Measurements from ENCODE around the gene LAMB1. TPM values are rescaled to one million over a fixed set of nuclear protein-coding genes. Genes with fewer than 3 reads are reported as not detected.

Gene LAMB1
- total RNA-seq, 1 experiment from 2014 or later = 32.0 TPM

GRCh38 chr7:107940951-107941350 lies 62.0 kb downstream of the LAMB1 start (continued):
- TF ChIP-seq, protein P1, sequence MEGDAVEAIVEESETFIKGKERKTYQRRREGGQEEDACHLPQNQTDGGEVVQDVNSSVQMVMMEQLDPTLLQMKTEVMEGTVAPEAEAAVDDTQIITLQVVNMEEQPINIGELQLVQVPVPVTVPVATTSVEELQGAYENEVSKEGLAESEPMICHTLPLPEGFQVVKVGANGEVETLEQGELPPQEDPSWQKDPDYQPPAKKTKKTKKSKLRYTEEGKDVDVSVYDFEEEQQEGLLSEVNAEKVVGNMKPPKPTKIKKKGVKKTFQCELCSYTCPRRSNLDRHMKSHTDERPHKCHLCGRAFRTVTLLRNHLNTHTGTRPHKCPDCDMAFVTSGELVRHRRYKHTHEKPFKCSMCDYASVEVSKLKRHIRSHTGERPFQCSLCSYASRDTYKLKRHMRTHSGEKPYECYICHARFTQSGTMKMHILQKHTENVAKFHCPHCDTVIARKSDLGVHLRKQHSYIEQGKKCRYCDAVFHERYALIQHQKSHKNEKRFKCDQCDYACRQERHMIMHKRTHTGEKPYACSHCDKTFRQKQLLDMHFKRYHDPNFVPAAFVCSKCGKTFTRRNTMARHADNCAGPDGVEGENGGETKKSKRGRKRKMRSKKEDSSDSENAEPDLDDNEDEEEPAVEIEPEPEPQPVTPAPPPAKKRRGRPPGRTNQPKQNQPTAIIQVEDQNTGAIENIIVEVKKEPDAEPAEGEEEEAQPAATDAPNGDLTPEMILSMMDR (IDR thresholded peaks at IDR 0.05 in 2 of 3, conservative IDR thresholded peaks at IDR 0.05 in 1 of 3; ENCODE audit: borderline replicate concordance in 1 of 3, insufficient read depth in 1 of 3, low read depth in 2 of 3, low read length in 2 of 3) = no peak

DNA sequence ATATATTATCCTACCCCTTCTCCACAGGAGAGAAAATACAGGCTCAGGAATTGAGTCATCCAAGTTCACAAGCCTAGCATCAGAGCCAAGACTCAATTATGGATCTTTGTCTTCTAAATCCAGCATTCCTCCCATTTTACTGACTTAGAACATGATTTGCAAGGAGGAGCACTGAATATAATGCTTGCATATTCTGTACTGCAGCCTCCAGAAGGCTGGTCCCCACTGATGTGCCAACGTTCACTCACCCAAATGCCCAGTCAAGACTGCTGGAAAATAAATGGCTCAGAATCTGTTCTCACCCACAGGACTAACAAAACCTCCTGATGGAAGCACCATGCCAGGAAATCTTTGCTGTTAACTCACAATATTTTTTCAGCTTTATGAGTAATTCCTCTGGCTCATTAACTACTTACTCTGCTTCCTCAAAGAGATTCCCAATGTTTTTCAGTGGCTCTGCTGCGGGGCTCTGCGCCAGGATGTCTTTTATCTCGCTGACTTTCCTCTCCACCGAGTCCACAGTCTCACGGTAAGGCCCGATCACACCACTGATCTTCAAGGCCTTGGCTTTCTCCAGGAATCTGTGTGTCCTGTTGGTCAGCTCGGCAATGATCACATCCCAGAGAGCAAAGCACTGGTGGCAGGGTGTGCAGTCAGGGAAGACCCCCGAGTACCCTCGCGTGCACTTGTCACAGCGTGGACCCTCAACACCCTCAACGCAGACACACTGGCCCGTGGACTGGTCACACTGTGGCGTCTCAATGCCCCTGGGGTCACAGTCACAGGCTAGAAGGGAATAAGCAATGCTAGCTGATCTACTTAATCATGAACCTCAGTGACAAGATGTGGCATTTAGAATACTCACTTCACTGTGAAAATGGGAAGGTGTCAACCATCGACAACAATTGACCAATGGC lies 63.1 kb downstream of the LAMB1 start:
- Histone ChIP-seq H3K27me3 (ENCODE audit: insufficient read depth, low read length) (no peaks in the 10 kb centered on the region), H3K4me3 (replicated peaks in 1 of 2; ENCODE audit: low read depth in 1 of 2, low read length in 2 of 2) (no peak overlapping the region), H2AFZ (ENCODE audit: low read depth, low read length, poor library complexity, severe bottlenecking) (no peak overlapping the region), H3K79me2 (ENCODE audit: insufficient read depth, low read length) (no peaks in the 10 kb centered on the region), H4K20me1 (ENCODE audit: insufficient read depth) (no peaks in the 10 kb centered on the region), H3K36me3 (ENCODE audit: control insufficient read depth in 1 of 2, insufficient read depth in 2 of 2, low read length in 2 of 2) (peaks cover 0 to 7% of the 10 kb centered on the region in 2 experiments; a peak in 2 of 4 replicates), H3K27ac (ENCODE audit: low read depth, low read length) (peak overlapping the region; percentile 45; the same call in 1 of the 2 replicates), H3K4me1 (ENCODE audit: control insufficient read depth in 1 of 2, insufficient read depth in 2 of 2, low read length in 2 of 2) (no peaks in the 10 kb centered on the region), H3K4me2 (ENCODE audit: low read length) (no peak overlapping the region), H3K9me2 (ENCODE audit: insufficient read depth) (no peaks in the 10 kb centered on the region), H3K9ac (ENCODE audit: low read length) (no peak overlapping the region), H3K9me3 (ENCODE audit: control insufficient read depth in 1 of 2, insufficient read depth in 1 of 2, low read depth in 1 of 2, low read length in 2 of 2) (no peaks in the 10 kb centered on the region)
- ChIA-PET RAD21 (ENCODE audit: low non-redundant PET in 1 of 2, low total read pairs in 2 of 2, uncharacterized antibody in 2 of 2, unreplicated experiment in 2 of 2) (no interaction called here), POLR2A (no interaction called here), CTCF (no interaction called here)
- DNase-seq (ENCODE audit: low read depth, low spot score) (no peak), ATAC-seq (no peak)
- intact Hi-C loops (cut with micrococcal nuclease) = no loop called here
- TF ChIP-seq EGR1 (IDR thresholded peaks at IDR 0.05; ENCODE audit: low read depth) (no peak), ELF1 (IDR thresholded peaks at IDR 0.05; ENCODE audit: borderline replicate concordance, low read depth) (no peak), CBX3 (IDR thresholded peaks at IDR 0.05; ENCODE audit: low read depth) (no peak)
- TF ChIP-seq, protein P1 (IDR thresholded peaks at IDR 0.05 in 2 of 3, conservative IDR thresholded peaks at IDR 0.05 in 1 of 3; ENCODE audit: borderline replicate concordance in 1 of 3, insufficient read depth in 1 of 3, low read depth in 2 of 3, low read length in 2 of 3) = no peak
- no TSS peak for BruUV-seq (replicated peaks)

All from HCT116 (cell line).